NCI-H524 (cell line): ENCODE data around the gene ADRB2.

Source experiments
- DNase-seq, 2 experiments: peaks; one replicate each; lab custom pipeline; 2025; lab: John Stamatoyannopoulos, UW

The ADRB2 gene

DNA sequence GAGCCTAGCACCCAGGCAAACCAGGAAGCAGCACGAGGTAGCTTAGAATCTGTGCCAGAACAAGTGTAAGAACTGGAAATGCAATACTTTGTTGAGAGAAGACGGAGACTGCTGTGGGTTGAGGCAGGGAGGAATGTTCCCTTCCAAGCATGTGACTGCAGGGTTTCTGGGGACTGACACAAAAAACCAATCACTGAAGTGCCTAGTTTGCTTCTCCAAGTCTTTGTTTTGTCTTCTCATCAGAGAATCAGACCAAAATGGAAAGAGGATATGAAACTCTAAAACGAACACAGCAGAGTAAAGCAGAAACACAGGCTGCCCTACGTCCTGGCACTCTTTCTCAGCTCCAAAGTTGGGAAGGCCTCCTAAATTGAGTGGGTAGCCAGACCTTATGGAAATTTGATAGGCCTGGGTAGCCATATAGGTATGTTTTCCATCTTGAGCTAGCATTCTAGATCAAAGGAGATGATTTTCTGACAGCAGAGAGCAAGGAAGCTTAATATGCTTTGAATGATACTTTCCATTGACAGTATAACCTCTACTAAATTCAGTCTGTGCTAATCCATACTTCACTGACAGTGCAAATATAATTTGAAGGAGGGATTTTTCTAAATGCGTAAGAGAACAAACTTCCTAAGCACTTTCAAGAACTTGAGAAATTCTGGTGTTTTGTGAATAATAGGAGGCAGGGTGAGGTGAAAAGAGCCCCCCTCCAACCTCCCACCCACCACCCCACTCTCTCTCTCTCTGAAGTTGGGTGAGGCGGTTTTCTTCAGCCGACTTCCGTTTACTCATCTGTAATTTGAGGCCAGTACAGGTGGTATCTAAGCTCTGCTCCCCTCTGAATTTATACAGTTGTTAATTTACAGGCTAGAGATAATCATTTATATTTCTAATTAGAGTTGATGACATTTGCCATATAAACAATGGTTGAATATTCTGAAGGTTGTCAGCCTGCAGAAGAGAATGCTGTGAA, 5.5 kb downstream of the ADRB2 start:
- no peak for DNase-seq

DNA sequence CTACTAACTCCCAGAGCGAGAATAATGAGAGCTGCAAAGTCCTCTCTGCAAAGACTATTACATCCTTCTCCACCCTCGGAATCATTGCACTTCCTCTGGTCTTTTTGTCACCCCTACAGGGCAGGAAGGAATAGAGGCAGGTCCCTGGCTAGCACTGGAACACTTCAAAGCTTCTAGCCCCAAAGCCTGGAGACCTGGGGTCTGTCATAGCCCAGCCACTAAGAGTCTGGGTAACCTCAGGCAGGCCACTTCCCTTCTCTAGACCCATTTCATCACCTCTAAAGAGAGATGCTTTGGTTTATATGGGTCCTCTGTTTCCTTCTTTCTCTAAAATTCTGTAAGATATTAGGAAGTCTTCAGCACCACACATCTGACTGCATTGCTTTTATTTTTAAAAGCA, 6.7 kb downstream of the ADRB2 start:
- DNase-seq: no peak

DNA sequence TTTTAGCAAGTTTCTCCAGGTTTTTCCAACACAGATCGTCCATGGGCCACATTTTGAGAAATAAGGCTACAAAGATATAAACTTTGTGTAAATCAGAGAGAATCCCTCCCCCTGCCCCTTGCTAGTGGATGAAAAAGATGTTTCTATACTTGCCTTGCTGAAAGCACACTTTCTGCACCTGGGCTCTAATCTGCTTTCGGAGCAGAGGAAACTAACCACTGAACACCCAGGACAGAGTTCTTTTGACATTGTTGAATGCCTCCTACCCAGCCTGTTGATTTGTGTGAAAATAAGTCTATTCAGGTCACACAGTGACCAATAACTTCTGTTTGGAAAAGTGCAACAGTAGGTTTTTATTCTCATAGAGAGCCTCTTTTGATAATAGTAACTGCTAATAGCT, 7.5 kb downstream of the ADRB2 start:
- DNase-seq: no peak

DNA sequence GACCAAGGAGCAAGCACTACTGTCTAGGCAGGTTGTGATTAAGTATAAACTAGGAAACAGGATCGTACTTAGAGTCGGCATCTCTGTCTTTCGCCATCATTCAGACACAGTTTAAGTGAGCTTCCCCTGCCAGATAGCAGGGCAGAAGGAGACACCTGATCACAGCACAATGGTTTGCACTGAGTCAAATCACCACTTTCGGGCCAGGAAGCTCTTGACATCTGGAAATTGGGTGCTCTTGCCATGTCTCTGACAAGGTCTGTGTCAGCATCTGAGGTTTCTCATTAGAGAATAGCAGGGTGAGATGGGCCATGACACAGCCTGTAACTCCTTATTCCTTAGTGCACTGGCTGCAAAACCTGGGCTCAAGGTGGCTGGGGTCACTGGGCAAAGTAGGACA, 8.3 kb downstream of the ADRB2 start:
- no peak for DNase-seq

DNA sequence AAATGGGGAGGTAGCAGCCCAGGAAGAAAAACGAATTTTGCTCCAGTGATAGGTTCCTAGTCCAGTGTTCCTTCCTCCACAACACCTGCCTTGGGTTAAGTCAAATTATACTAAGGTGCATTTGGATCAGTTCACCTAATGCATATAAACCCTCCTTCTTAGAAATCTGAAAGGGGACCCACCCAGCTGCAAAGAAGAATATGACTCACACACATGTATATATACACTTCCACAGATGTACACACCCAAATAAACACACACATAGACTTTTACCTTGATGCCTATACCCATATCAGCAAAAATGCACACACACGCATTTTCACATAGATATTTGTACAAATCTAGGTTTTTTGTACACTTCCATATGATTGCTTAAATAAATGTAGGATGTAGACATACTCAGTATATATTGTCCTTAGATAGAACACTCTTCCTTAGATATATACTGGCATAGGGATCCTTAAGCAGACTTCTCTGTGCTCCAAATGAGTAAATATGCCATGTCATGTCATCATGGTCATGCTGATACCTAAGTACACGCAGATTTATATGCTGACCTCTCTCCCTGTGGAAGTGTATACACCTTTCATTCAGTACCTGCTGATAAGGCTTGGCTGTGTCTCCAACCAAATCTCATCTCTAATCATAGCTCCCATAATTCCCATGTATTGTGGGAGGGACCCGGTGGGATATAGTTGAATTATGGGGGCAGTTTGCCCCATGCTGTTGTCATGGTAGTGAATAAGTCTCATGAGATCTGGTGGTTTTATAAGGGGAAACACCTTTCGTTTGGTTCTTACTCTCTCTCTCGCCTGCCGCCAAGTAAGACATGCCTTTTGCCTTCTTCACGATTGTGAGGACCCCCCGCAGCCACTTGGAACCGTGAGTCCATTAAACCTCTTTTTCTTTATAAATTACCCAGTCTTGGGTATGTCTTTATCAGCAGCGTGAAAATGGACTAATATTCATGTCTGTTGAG, 10.2 kb downstream of the ADRB2 start:
- no peak for DNase-seq

DNA sequence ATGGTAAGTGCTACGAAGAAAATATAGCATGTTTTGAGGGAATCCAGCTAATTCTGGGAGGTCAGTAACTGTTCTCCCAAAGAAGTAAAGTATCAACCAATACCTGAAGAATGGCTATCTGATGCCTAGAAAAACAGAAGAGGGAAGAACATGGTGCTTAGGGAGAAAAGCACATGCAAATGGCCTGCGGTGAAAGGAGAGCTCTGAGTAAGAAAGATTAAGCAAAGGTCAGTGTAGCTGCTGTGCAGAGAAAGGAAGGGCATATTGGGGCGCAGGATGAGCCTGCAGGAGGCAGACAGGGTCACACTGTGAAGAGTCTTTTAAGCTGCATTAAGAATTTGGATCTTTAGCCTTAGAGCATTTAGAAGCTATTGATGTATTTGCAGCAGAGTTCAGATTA, 11.0 kb downstream of the ADRB2 start:
- DNase-seq: no peak

DNA sequence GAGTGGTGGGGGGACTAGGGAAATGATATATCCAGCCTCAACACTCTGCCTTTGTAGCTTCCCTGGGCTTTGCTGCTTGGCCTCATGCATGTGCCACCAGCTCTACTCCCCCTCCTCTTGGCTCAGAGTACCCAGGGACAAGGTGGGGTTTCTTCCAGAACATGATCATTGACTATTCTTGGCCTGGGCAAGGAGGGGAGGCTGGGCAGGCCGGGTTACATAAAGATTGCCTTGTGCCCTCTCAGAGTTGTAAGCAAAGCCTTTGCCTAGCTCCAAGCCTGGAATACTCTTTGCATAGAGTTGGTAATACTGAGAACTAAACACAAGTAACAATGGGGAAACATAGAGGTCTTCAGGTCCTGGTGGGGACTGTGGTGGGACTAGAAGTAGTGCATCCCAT, 11.9 kb downstream of the ADRB2 start:
- no peak for DNase-seq

DNA sequence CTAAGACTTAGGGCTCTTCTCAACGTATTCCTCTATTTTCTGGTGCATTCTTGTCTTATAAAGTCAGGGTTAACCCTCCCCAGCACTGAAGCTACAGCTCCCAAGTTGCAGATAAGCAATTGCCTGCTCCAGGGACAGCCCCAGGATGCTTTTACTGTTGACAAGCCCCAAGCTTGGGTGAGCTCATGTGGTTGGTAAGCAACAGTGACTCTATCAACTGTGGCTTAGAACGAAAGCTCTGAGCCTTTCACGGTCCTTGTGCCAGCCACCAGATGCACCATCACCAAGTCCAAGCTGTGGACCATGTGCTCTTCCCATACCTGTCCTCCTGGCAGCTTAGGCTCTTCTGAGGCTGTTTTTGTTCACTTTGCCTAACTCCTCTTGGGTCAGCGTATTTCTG, 13.5 kb downstream of the ADRB2 start:
- DNase-seq: no peak

DNA sequence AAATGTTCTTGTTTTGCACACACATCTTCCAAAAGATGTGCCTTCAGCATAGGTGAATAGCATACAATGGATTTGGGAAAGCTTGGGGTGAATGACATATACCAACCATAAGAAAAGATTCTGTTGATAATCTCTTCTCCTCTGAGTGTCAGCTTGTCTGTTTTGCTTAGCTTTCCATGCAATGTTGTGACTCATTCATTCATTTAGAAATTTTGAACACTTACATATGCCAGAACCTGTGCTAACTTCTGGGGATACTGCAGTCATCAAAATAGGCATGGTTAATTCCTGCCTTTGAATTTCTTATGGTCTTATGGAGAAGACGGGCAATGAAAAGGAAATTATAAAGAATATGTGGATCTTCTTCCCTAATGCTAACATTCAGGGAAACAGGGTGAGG, 14.1 kb downstream of the ADRB2 start:
- DNase-seq: no peak

DNA sequence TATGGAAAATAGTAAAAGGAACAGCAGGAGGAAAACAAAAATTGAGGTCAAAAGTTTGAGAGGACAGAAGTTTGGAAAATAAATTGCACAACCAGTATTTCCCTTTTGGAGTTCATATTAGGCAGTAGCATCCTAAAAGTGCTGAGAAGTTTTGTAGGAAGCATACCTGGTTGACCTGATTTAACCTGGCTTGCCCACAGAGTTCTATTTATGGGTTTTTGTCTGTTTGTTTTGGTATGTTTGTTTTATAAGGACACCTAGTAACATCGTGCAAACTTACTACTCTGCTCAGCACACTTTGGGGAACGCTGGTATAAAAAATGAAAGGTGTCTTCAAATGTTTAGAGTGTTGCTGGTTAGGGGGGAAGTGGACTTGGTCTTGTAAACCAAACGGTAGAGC, 15.1 kb downstream of the ADRB2 start:
- no peak for DNase-seq

DNA sequence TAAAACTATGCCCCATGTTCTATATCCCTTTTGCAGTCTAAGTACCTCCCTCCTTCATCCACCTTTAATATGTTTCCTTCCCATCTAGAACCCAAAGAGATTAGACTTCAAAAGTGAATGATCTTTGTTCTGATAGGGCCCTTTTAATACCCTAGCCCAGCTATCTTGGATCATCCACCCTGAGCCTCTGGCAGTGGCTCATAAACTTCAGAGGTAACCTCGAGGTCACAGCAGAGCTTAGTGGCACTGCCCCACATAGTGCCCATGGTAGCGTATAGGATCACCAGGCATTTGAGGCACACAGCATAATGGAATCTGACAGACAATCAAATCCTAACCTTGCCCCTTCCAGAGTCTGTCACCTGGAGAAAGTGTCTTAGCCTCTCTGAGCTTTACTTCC, 15.8 kb downstream of the ADRB2 start:
- DNase-seq: no peak

DNA sequence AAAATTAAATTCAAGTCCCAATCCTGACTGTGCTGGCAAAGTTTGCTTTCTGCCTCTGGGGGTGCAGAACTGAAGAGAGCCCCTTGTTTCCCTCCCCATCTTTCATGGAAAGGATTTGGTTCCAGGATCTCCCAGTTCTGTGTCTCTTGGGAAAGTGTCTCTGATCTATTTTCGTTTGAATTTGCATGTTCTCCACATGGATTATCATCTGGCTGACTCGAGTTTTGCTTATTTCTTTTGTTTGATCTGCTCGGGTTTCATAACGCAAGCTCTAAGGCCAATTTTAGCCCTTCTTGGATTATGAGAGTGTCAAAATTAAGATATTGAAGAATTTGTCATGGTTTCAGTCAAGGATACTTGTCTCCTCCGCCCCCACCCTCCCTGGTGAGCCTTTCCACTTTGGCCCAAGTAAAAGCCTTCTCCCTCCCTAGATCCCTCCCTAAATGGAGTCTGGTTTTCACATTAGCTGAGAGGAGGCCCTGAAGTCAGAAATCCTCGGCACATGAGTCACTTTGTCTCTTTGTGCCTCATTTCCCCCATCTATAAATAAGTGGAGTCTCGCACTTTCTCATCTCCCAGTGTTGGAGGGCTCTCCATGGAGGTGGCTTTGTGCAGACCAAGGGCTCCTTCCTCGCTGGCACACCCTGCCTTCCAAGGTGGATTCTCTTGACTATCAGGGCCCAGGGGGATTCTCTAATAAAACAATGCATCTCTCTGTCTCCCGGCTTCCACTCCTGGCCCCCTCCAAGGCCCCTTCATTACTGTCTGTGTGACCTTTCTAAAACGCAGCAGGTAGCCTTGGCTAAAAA, 17.3 kb downstream of the ADRB2 start:
- DNase-seq: no peak

DNA sequence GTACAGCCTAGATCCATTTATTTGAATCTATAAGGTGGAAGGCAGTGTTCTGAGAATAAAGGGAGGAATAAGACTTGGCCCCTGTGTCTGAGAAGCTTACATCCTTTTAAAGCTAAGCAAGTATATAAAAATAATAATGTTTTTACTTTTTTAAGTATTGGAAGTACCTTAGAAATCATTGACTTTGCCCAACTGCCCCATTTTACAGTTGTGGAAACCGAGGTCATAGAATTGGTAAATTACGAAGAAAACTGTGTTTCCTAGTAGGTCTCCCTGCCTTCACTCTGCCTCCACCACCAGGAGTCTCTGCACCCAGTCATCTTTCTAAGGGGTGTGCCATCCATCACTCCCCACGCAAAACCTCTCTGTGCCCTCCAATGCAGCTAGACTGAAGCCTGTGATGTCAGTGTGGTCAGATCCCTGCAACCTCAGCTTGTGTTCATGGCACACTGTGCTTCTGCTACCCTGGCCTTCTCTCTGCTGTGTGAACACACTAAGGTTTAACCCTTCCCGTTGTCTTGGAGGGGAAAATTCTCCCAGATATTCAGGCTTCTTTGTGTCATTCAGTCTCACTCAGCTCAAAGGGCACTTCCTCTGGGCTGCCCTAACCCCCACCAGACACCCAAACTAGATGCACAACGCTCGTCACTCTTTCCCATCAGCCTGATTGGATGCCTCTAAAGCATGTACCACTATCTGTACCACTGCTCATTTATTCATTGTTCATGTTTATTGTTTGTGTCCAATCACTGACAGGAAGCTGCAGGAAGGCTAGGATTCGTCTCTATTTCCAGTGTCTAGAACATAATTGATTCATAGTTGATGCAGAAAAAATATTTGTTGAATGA, 18.2 kb downstream of the ADRB2 start:
- no peak for DNase-seq

DNA sequence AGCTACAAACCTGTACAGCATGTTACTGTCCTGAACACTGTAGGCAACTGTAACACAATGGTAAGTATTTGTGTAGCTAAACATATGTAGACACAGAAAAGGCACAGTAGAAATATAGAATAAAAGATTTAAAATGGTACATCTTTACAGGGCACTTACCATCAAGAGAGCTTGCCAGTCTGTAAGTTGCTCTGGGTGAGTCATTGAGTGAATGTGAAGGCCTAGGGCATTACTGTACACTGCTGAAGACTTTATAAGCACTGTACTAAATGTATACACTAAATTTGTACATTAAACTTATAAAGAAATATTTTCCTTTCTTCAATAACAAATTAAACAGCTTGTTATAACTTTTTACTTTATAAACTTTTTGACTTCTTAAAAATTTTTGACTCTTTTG, 20.5 kb downstream of the ADRB2 start:
- DNase-seq: no peak

DNA sequence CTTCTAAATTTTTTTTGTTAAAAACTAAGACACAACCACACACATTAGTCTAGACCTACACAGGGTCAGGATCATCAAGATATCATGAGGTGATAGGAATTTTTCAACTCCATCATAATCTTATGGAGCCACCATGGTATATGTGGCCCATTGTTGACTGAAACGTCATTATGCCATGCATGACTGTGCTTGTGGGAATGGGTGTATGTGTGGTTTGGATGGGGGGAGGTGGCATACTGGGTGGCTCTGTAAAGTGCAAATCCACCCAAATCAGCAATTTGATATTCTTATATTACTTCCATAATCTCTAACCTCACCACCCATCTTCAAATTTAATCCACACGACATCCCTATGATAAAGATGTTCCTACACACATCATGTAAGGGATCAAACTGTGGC, 21.0 kb downstream of the ADRB2 start:
- no peak for DNase-seq

DNA sequence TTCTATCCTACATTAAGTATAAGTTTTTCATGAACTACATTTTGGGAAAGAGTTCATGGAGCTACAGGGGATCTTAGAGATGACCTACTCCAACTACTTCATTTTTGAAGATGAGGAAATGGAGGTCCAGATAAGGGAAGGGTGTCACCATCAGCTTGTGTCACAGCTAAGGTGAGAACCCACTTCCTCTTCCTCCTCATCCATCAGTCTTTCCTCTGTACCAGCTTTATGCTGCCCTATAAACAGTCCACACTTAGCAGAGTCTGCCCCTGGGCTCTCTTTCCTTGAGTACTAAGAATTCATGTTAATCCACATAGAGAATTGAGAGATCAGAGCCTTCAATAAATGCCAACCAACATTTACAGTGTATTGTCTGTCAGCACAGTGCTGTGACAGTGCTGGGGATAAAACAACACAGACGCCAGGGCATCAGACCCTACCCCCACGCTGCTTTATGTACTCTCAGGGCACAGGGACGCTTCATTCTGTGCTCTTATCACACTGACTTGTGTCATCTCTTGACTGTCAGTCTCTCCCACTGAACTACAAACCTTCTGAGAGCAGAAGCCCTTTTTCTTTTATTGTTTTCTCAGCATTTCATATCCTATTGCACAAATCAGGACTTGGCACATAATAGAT, 22.1 kb downstream of the ADRB2 start:
- no peak for DNase-seq

DNA sequence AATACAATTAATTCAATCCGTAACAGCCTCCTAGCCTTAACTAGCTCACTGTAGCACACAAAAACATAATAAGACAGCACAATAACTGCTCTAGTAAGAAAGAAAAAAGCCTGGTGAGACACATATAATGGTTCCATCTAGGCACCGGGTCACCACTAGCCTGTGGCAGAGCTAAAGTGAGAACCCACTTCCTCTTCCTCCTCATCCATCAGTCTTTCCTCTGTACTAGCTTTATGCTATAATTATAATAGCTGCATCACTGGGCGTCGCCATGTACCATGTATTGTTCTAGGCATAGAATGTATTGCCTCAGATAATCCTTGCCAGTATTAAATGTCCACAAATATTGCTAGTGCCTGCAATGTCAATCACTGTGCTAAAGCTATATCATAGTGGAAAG, 23.1 kb downstream of the ADRB2 start:
- no peak for DNase-seq

DNA sequence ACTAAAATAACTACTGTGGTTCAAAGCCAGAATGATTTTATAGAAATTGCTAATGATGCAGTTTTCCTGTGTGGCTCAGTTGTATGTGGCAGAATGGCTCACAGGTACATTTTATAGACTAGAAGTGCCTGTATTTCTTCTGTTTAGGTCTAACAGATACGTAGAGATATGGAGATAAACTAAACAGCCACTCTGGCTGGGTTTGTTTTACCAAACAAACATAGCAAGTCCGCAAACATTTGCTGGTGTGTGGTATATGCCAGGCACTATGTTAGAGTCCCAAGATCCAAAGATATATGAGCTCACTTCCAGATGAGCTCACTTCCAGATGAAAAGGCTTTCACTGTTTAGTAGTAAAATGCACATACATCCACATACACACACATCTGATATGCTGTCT, 24.4 kb downstream of the ADRB2 start:
- no peak for DNase-seq

DNA sequence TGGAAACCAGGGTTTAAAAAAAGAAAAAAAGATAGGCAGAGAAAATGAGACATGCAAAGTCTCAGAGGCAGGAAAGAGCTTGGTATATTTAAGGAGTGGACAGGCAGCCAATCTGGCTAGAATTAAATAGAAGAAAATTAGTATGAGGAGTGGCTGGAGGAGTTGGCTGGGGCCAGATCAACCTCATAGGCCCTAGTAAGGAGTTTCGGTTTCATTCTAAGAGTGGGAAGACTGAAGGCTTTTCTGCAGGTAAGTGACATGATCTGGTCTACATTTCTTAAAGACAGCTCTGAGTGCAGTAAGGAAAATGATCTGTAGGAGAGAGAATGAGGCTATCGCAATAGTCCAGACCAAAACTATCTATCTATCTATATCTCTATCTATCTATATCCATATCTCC, 27.5 kb downstream of the ADRB2 start:
- no peak for DNase-seq

DNA sequence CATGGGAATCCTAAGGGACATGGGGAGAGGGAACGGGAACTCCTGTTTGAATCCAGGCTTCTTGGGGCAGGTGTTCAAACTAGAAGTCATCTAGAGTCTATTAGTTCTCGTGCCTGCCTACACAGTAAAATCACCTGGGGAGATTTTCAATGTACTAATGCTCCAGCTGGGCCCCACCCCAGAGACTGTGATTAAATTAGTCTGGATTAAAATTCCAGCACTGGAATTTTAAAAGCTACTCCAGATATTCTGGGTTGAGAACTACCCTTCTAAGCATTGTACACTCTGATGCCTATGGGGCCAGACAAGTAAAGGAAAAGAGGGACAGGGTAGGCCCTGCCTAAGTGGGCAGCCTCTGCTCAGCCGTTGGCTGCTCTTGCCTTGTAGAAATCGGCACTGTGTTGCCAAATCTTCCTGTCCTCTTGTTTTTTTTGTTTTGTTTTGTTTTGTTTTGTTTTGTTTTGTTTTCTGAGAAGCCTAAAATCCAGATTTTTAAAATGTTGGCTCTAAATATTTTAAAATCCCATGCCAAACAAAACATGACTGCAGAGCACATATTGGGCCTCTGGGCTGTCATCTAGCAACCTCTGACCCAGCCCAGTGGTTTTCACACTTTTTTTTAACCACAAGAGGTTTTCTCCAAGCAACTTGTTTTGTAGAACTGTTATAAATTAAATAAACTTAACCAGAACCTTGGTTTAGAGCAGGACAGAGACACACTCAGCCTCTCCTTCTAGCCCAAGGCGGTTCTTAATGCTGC, 29.0 kb downstream of the ADRB2 start:
- DNase-seq: no peak
